ENCODE data around the gene NBEA. TPM values are rescaled to one million over a fixed set of nuclear protein-coding genes. Genes with fewer than 3 reads are reported as not detected.

Gene NBEA
- polyA plus RNA-seq, 2 of the 4 experiments (the other 2 are of a cell fraction): 3.5 to 11.8 TPM

- TF ChIP-seq REST (IDR thresholded peaks at IDR 0.05) (no peak), ZNF302 (CRISPR knock-in tag; IDR thresholded peaks at IDR 0.05) (no peak), BHLHE40 (IDR thresholded peaks at IDR 0.05; ENCODE audit: low read depth, low read length) (no peak)
Measured at GRCh38 chr13:35690581-35691207, 748.6 kb downstream of the NBEA start (continued).

GRCh38 chr13:35693134-35693784, 751.2 kb downstream of the NBEA start:
- 54% methylated on average over 9 of the region's 9 CpGs for WGBS (ENCODE audit: missing lambda C conversion rate)
- TF ChIP-seq RCOR1 (IDR thresholded peaks at IDR 0.05; ENCODE audit: low read depth, low read length) (no peak), ZNF302 (CRISPR knock-in tag; IDR thresholded peaks at IDR 0.05) (no peak), CBX8 (IDR thresholded peaks at IDR 0.05) (no peak), NFE2L2 (conservative IDR thresholded peaks at IDR 0.05; ENCODE audit: low read length) (no peak), HOXA7 (CRISPR knock-in tag; IDR thresholded peaks at IDR 0.05) (no peak), ZSCAN20 (CRISPR knock-in tag; IDR thresholded peaks at IDR 0.05) (no peak), TFCP2L1 (CRISPR knock-in tag; IDR thresholded peaks at IDR 0.05) (no peak)
- Histone ChIP-seq H3K27ac (no peak overlapping the region), H3K9me3 (no peaks in the 10 kb centered on the region), H3K4me1 (no peaks in the 10 kb centered on the region), H3K4me2 (no peak overlapping the region), H3K4me3 (no peak overlapping the region)
- ChIA-PET CTCF (interaction anchor here (1.1 kb wide), 1 partner anchor 63 kb away, joined by 4 read pairs; no protein-coding TSS in a partner anchor), POLR2A (no interaction called here)
- ATAC-seq (no peak), FAIRE-seq (no peak), DNase-seq (ENCODE audit: low read depth in 1 of 2, low spot score in 1 of 2) (no peak)

- H3K9me3 ChIP-seq: no peaks in the 10 kb centered on the region
- H3K4me1 ChIP-seq: no peaks in the 10 kb centered on the region
- DNase-seq (ENCODE audit: low read depth in 1 of 2, low spot score in 1 of 2): no peak
- H3K4me2 ChIP-seq: no peak overlapping the region
- POLR2A ChIA-PET: no interaction called here
- no peak overlapping the region for H3K27ac ChIP-seq
- 78% methylated on average over 13 of the region's 13 CpGs for WGBS (ENCODE audit: missing lambda C conversion rate)
- no peak for ATAC-seq
- FAIRE-seq: no peak
- H3K4me3 ChIP-seq: no peak overlapping the region
- CTCF ChIA-PET: no interaction called here
- TF ChIP-seq CEBPB (IDR thresholded peaks at IDR 0.05) (no peak), ATOH8 (CRISPR knock-in tag; IDR thresholded peaks at IDR 0.05; ENCODE audit: low read depth) (no peak), ELK1 (IDR thresholded peaks at IDR 0.05; ENCODE audit: low read depth, low read length) (no peak), EP300 (IDR thresholded peaks at IDR 0.05) (no peak), HEYL (CRISPR knock-in tag; IDR thresholded peaks at IDR 0.05) (no peak), RCOR1 (IDR thresholded peaks at IDR 0.05; ENCODE audit: low read depth, low read length) (no peak), REST (IDR thresholded peaks at IDR 0.05) (no peak), BCL3 (IDR thresholded peaks at IDR 0.05) (no peak), CHD4 (IDR thresholded peaks at IDR 0.05; ENCODE audit: borderline replicate concordance) (no peak)
Measured at GRCh38 chr13:35694031-35694430, 752.0 kb downstream of the NBEA start.

Data from A549 (cell line).